Astrocyte (in vitro differentiated cells and primary cell): Measurements from ENCODE around the gene ABCA10. TPM values are rescaled to one million over a fixed set of nuclear protein-coding genes. Genes with fewer than 3 reads are reported as not detected.

ENCODE experiments used
- DNase-seq: peaks from one replicate; pipeline ENCODE4 v3.0.0-alpha.2; 2010; ENCODE audit warnings: low read depth
- FAIRE-seq: peaks from 2 replicates; lab custom pipeline; 2011; peaks lifted over from hg19 to GRCh38; lab: Jason Lieb, UNC
- H2AFZ ChIP-seq: 2 replicates; pipeline ENCODE4 v1.6.0; 2012; ENCODE audit warnings: low read depth, low read length, inconsistent platforms
- H3K27ac ChIP-seq: 2 replicates; pipeline ENCODE4 v1.5.1; 2011; ENCODE audit warnings: low read depth, low read length, inconsistent platforms
- H3K27me3 ChIP-seq: 2 replicates; pipeline ENCODE4 v1.6.0; 2011; ENCODE audit warnings: low read length, inconsistent platforms; ENCODE audit not compliant: insufficient read depth
- H3K36me3 ChIP-seq: 2 replicates; pipeline ENCODE4 v1.5.1; 2011; ENCODE audit warnings: low read length, inconsistent platforms; ENCODE audit not compliant: insufficient read depth
- H3K4me1 ChIP-seq: 2 replicates; pipeline ENCODE4 v1.5.1; 2011; ENCODE audit warnings: low read length, inconsistent platforms; ENCODE audit not compliant: insufficient read depth
- H3K4me2 ChIP-seq: 2 replicates; pipeline ENCODE4 v1.6.0; 2012; ENCODE audit warnings: low read length, inconsistent platforms
- H3K4me3 ChIP-seq: 2 replicates; pipeline ENCODE4 v1.5.1; 2011; ENCODE audit warnings: low read depth, mild to moderate bottlenecking, low read length, inconsistent platforms; ENCODE audit not compliant: insufficient read depth
- H3K79me2 ChIP-seq: 2 replicates; pipeline ENCODE4 v1.6.0; 2012; ENCODE audit warnings: mild to moderate bottlenecking, low read length, inconsistent platforms; ENCODE audit not compliant: insufficient read depth
- H3K9ac ChIP-seq: 2 replicates; pipeline ENCODE4 v1.6.0; 2012; ENCODE audit warnings: mild to moderate bottlenecking, low read length, inconsistent platforms
- H3K9me3 ChIP-seq: 2 replicates; pipeline ENCODE4 v1.5.1; 2012; ENCODE audit warnings: low read depth, mild to moderate bottlenecking, low read length, inconsistent platforms; ENCODE audit not compliant: insufficient read depth
- H4K20me1 ChIP-seq: 2 replicates; pipeline ENCODE4 v1.6.0; 2012; ENCODE audit warnings: low read length, inconsistent platforms; ENCODE audit not compliant: insufficient read depth
- H3K27ac Mint-ChIP-seq: one replicate; pipeline ENCODE4 v1.8.0; 2021; ENCODE audit warnings: mild to moderate bottlenecking, mixed read lengths; ENCODE audit not compliant: unreplicated experiment
- H3K27me3 Mint-ChIP-seq: one replicate; pipeline ENCODE4 v1.8.0; 2021; ENCODE audit warnings: low read depth, mixed read lengths; ENCODE audit not compliant: unreplicated experiment
- H3K36me3 Mint-ChIP-seq: one replicate; pipeline ENCODE4 v1.8.0; 2021; ENCODE audit warnings: low read depth, mixed read lengths; ENCODE audit not compliant: unreplicated experiment
- H3K4me1 Mint-ChIP-seq: one replicate; pipeline ENCODE4 v1.8.0; 2021; ENCODE audit warnings: low read depth, mixed read lengths; ENCODE audit not compliant: unreplicated experiment
- H3K4me3 Mint-ChIP-seq: one replicate; pipeline ENCODE4 v1.8.0; 2021; ENCODE audit warnings: mild to moderate bottlenecking, moderate library complexity, mixed read lengths; ENCODE audit not compliant: unreplicated experiment
- H3K9me3 Mint-ChIP-seq: one replicate; pipeline ENCODE4 v1.8.0; 2021; ENCODE audit warnings: mild to moderate bottlenecking, mixed read lengths; ENCODE audit not compliant: unreplicated experiment
- EZH2 ChIP-seq: IDR thresholded peaks from 2 replicates; pipeline ENCODE4 v1.6.1; 2012; ENCODE audit warnings: mild to moderate bottlenecking, low read length, inconsistent platforms; ENCODE audit not compliant: insufficient read depth
- total RNA-seq: library from RNA; stranded (reverse); gene quantifications from 2 replicates; pipeline ENCODE4 v1.2.1, GENCODE V29; 2021
- TF ChIP-seq, protein P1 (sequence below): IDR thresholded peaks from 2 replicates; pipeline ENCODE4 v1.5.1; 2011; ENCODE audit warnings: low read depth, mild to moderate bottlenecking, inconsistent platforms, low read length, moderate library complexity; ENCODE audit not compliant: insufficient read depth

The ABCA10 gene
- total RNA-seq, 1 donor from 2014 or later, result 0.20 TPM

- H3K4me2 ChIP-seq, result no peak overlapping the region
- no peak for DNase-seq
- Mint-ChIP-seq H3K36me3 (no peaks in the 10 kb centered on the region), H3K27me3 (no peaks in the 10 kb centered on the region), H3K27ac (no peak overlapping the region), H3K9me3 (no peaks in the 10 kb centered on the region), H3K4me3 (no peak overlapping the region), H3K4me1 (peaks cover 6% of the 10 kb centered on the region)
- H3K4me3 ChIP-seq, result no peak overlapping the region
- H3K9ac ChIP-seq, result no peak overlapping the region
- H4K20me1 ChIP-seq, result no peaks in the 10 kb centered on the region
- no peaks in the 10 kb centered on the region for H3K79me2 ChIP-seq
- H3K9me3 ChIP-seq, result no peaks in the 10 kb centered on the region
- TF ChIP-seq EZH2, result no peak
- TF ChIP-seq, protein P1, sequence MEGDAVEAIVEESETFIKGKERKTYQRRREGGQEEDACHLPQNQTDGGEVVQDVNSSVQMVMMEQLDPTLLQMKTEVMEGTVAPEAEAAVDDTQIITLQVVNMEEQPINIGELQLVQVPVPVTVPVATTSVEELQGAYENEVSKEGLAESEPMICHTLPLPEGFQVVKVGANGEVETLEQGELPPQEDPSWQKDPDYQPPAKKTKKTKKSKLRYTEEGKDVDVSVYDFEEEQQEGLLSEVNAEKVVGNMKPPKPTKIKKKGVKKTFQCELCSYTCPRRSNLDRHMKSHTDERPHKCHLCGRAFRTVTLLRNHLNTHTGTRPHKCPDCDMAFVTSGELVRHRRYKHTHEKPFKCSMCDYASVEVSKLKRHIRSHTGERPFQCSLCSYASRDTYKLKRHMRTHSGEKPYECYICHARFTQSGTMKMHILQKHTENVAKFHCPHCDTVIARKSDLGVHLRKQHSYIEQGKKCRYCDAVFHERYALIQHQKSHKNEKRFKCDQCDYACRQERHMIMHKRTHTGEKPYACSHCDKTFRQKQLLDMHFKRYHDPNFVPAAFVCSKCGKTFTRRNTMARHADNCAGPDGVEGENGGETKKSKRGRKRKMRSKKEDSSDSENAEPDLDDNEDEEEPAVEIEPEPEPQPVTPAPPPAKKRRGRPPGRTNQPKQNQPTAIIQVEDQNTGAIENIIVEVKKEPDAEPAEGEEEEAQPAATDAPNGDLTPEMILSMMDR, result no peak
- no peaks in the 10 kb centered on the region for H3K36me3 ChIP-seq
- no peaks in the 10 kb centered on the region for H3K27me3 ChIP-seq
- no peaks in the 10 kb centered on the region for H3K4me1 ChIP-seq
- no peak overlapping the region for H3K27ac ChIP-seq
- H2AFZ ChIP-seq, result no peak overlapping the region
- no peak for FAIRE-seq
These were observed 1.1 kb downstream of the ABCA10 start for GRCh38 chr17:69227541-69227940.

DNA sequence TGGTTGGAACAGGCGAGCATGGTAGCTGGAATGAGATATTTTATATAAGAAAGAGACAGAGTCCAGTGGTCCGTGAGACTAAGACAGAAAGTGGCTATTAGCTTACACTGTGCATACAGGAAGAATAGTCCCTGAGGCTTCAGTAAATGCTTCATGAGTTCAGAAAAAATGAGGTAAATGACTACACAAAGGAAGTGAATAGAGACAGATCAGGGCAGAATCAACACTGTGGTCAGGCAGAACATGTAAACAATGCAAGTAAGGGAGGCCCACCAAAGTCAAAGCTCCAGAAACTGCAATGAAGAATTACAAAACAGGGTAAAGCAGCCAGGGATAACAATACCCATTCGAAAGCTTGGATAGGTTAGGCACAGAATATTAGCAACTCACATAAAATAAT is 4.8 kb downstream of the ABCA10 start:
- no peaks in the 10 kb centered on the region for H3K9me3 ChIP-seq
- H3K79me2 ChIP-seq, result no peaks in the 10 kb centered on the region
- H3K36me3 ChIP-seq, result no peaks in the 10 kb centered on the region
- DNase-seq (peak; percentile 56), FAIRE-seq (no peak)
- no peak overlapping the region for H3K27ac ChIP-seq
- TF ChIP-seq, protein P1, result no peak
- TF ChIP-seq EZH2, result no peak
- H3K27ac Mint-ChIP-seq, result no peak overlapping the region
- no peaks in the 10 kb centered on the region for H3K9me3 Mint-ChIP-seq
- H3K4me1 Mint-ChIP-seq, result peaks cover 6% of the 10 kb centered on the region
- H4K20me1 ChIP-seq, result no peaks in the 10 kb centered on the region
- no peaks in the 10 kb centered on the region for H3K36me3 Mint-ChIP-seq
- no peaks in the 10 kb centered on the region for H3K4me1 ChIP-seq
- H3K4me2 ChIP-seq, result peak overlapping the region; percentile 32
- no peaks in the 10 kb centered on the region for H3K27me3 Mint-ChIP-seq
- H3K27me3 ChIP-seq, result no peaks in the 10 kb centered on the region
- no peak overlapping the region for H3K4me3 Mint-ChIP-seq
- H3K4me3 ChIP-seq, result no peak overlapping the region
- no peak overlapping the region for H3K9ac ChIP-seq
- H2AFZ ChIP-seq, result no peak overlapping the region

DNA sequence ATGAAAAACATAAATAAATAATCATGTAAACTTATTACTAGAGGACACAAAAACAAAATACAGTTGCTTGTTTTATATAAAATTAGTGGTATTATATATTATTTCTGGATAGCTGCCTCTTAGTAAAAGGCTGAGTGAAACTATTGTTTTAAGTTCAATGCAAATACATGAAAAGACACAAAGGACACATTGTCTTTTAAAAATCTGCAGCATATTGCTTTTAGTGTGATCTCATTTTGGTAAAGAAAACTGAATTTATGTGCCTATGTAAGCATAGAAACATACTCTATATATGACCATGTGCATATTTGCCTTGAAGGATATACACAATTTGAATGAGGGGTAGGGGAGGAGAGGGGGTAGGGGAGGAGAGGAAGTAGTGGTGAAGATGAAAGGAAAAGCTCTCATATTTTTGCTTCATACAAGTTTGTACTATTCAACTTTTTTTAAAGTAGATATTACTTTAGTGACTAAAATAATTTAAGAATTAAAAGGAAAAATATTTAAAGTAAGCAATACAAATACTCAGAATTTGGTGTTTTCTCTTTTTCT is 5.8 kb downstream of the ABCA10 start:
- Mint-ChIP-seq H3K9me3 (no peaks in the 10 kb centered on the region), H3K27me3 (no peaks in the 10 kb centered on the region), H3K27ac (no peak overlapping the region), H3K36me3 (no peaks in the 10 kb centered on the region), H3K4me1 (peaks cover 6% of the 10 kb centered on the region), H3K4me3 (no peak overlapping the region)
- H2AFZ ChIP-seq, result no peak overlapping the region
- DNase-seq (no peak), FAIRE-seq (no peak)
- H3K9me3 ChIP-seq, result no peaks in the 10 kb centered on the region
- no peaks in the 10 kb centered on the region for H3K4me1 ChIP-seq
- H3K36me3 ChIP-seq, result no peaks in the 10 kb centered on the region
- H3K9ac ChIP-seq, result no peak overlapping the region
- H3K27me3 ChIP-seq, result no peaks in the 10 kb centered on the region
- no peak overlapping the region for H3K4me3 ChIP-seq
- TF ChIP-seq, protein P1, result no peak
- no peak for TF ChIP-seq EZH2
- H3K4me2 ChIP-seq, result no peak overlapping the region
- no peaks in the 10 kb centered on the region for H3K79me2 ChIP-seq
- H3K27ac ChIP-seq, result no peak overlapping the region
- no peaks in the 10 kb centered on the region for H4K20me1 ChIP-seq
